ENCODE measurements around the gene CTSK.
"Not testable (repeated sequence)": the region's sequence is repeated elsewhere in the genome, so short reads cannot be mapped to it uniquely, and the experiment has no call there.

The CTSK gene

DNA sequence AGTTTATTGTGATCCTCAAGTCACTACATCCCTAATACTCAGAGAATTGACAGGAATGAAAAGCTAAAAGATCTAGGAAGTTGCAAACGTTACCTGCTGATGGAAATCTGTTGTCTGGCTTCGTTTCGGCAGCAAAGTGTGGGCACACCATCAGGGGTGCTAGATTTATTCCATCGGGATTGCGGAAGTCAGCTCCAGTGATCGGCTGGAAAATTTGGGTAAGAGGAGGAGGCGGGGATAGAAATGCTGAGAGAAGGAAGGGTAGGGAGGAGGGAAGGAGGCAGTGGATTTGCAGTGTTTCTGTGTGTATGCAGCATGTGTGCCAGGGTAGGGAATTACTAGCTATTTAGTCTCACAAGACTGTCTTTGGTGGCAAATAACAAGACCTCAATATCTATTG, at the start of gene CTSK:
Gene CTSK, minus strand, starts transcription at position 140 of the 400 bp plus-strand sequence. CDS start 1,455 bp downstream, outside the sequence.
- H3K27ac Mint-ChIP-seq: peak within 1 kb of the TSS; percentile 37
- H3K4me3 Mint-ChIP-seq: peak within 1 kb of the TSS; percentile 55
- H3K36me3 Mint-ChIP-seq (ENCODE audit: low read depth): peaks cover 10% of the 10 kb centered on the region
- peaks cover 11% of the 10 kb centered on the region for H3K4me1 Mint-ChIP-seq (ENCODE audit: low read depth)
- H3K27me3 Mint-ChIP-seq: no peaks in the 10 kb centered on the region
- no peaks in the 10 kb centered on the region for H3K9me3 Mint-ChIP-seq

DNA sequence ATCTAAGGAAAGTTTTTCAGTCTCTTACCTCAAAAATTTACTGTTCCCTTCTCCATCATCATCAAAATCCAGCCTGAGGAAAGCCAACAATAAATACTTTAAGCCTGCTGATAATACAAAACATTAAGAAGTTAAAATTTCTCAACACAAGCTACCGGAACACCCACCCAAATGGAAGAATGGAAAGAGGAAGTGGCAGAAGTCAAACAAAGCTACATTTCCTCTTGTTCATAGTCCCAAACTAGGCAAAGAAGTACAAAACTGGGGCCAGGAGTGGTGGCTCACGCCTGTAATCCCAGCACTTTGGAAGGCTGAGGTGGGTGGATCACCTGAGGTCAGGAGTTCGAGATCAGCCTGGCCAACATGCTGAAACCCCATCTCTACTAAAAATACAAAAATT, 44.7 kb upstream of the CTSK start:
- H3K9me3 Mint-ChIP-seq, H3K27me3 Mint-ChIP-seq: not testable (repeated sequence)
- peaks cover 16% of the 10 kb centered on the region for H3K4me1 Mint-ChIP-seq (ENCODE audit: low read depth)
- H3K4me3 Mint-ChIP-seq: peak overlapping the region; percentile 14
- H3K27ac Mint-ChIP-seq: peak overlapping the region; percentile 88
- peaks cover 37% of the 10 kb centered on the region for H3K36me3 Mint-ChIP-seq (ENCODE audit: low read depth)

DNA sequence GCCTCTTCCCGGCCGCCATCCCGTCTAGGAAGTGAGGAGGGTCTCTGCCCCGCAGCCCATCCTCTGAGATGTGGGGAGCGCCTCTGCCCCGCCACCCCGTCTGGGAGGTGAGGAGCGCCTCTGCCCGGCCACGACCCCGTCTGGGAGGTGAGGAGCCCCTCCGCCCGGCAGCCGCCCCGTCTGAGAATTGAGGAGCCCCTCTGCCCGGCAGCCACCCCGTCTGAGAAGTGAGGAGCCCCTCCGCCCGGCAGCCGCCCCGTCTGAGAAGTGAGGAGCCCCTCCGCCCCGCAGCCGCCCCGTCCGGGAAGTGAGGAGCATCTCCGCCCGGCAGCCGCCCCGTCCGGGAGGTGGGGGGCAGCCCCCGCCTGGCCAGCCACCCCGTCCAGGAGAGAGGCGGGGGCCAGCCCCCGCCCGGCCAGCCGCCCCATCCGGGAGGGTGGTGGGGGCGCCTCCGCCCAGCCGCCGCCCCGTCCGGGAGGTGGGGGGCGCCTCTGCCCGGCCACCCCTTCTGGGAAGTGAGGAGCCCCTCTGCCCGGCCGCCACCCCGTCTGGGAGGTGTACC, 42.8 kb upstream of the CTSK start:
- H3K9me3 Mint-ChIP-seq, H3K27me3 Mint-ChIP-seq, H3K4me3 Mint-ChIP-seq, H3K27ac Mint-ChIP-seq: not testable (repeated sequence)
- Mint-ChIP-seq H3K36me3 (ENCODE audit: low read depth) (peaks cover 44% of the 10 kb centered on the region), H3K4me1 (ENCODE audit: low read depth) (peaks cover 34% of the 10 kb centered on the region)

DNA sequence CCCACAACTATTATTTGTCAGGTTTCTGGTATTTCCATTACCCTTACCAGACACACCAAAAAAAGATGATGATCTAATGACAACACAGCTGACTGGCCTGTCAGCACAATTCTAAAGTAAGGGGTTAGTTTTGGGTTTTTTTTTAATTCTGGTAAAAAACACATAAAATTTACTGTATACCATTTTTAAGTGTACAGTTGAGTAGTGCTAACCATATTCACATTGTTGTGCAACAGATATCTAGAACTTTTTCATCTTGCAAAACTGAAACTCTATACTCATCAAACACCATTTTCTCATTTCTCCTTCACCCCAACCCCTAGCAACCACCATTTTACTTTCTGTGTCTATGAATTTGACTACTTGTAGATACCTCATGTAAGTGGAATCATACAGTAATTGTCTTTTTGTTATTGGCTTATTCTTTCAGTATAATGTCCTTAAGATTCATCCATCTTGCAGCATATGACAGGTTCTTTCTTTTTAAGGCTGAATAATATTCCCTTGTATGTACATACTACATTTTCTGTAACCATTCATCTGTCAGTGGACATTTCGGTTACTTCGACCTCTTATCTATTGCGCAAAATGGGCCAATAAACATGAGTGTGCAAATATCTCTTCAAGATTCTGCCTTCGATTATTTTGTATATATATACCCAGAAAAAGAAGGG, 38.5 kb upstream of the CTSK start:
- H3K27ac Mint-ChIP-seq: peak overlapping the region; percentile 75
- peaks cover 31% of the 10 kb centered on the region for H3K36me3 Mint-ChIP-seq (ENCODE audit: low read depth)
- H3K4me1 Mint-ChIP-seq (ENCODE audit: low read depth): peaks cover 38% of the 10 kb centered on the region
- no peaks in the 10 kb centered on the region for H3K9me3 Mint-ChIP-seq
- H3K27me3 Mint-ChIP-seq: no peaks in the 10 kb centered on the region
- no peak overlapping the region for H3K4me3 Mint-ChIP-seq

GRCh38 chr1:150843474-150843873, 35.4 kb upstream of the CTSK start:
- Mint-ChIP-seq H3K4me1 (ENCODE audit: low read depth) (peaks cover 55% of the 10 kb centered on the region), H3K36me3 (ENCODE audit: low read depth) (peaks cover 54% of the 10 kb centered on the region), H3K4me3 (no peak overlapping the region), H3K27me3 (no peaks in the 10 kb centered on the region), H3K27ac (no peak overlapping the region), H3K9me3 (no peaks in the 10 kb centered on the region)

DNA sequence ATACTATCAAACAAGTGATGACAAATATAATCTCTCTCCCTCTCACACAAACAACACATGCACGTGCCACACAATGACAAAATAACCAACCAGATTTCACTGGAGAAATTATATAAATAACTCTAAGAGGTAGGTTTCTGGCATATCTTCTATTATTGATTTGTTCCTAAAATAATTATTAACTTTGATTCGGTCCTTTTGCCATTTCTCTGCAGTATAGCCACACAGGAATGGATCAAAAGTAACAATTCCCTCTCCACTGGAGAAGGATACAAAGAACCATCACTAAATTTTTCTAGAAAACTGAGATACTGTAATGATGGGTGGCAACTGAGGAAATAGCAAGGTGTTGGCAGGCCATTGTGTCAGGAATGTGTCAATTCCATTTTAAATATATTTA, 34.9 kb upstream of the CTSK start:
- Mint-ChIP-seq H3K4me3 (no peak overlapping the region), H3K36me3 (ENCODE audit: low read depth) (peaks cover 59% of the 10 kb centered on the region), H3K27me3 (no peaks in the 10 kb centered on the region), H3K4me1 (ENCODE audit: low read depth) (peaks cover 55% of the 10 kb centered on the region), H3K9me3 (no peaks in the 10 kb centered on the region), H3K27ac (peak overlapping the region; percentile 18)

- Mint-ChIP-seq H3K27me3 (no peaks in the 10 kb centered on the region), H3K36me3 (ENCODE audit: low read depth) (peaks cover 60% of the 10 kb centered on the region), H3K27ac (peak overlapping the region; percentile 73), H3K4me1 (ENCODE audit: low read depth) (peaks cover 50% of the 10 kb centered on the region), H3K9me3 (no peaks in the 10 kb centered on the region), H3K4me3 (no peak overlapping the region)
Measured at GRCh38 chr1:150842343-150842742, 34.3 kb upstream of the CTSK start.

- peaks cover 60% of the 10 kb centered on the region for H3K36me3 Mint-ChIP-seq (ENCODE audit: low read depth)
- no peaks in the 10 kb centered on the region for H3K9me3 Mint-ChIP-seq
- peaks cover 43% of the 10 kb centered on the region for H3K4me1 Mint-ChIP-seq (ENCODE audit: low read depth)
- H3K27me3 Mint-ChIP-seq: no peaks in the 10 kb centered on the region
- H3K27ac Mint-ChIP-seq: peak overlapping the region; percentile 73
- H3K4me3 Mint-ChIP-seq: peak overlapping the region; percentile 45
Measured at GRCh38 chr1:150841626-150842025, 33.6 kb upstream of the CTSK start.

DNA sequence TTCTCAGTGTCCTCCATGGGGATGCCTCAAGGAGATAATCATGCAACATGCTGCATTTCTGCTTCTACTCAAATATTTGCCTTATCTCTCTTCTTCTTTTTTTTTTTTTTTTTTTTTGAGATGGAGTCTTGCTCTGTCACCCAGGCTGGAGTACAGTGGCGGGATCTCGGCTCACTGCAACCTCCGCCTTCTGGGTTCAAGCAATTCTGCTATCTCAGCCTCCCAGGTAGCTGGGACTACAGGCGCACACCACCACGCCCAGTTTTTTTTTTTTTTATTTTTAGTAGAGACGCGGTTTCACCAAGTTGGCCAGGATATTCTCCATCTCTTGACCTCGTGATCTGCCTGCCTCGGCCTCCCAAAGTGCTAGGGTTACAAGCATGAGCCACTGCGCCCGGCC, 32.8 kb upstream of the CTSK start:
- not testable (repeated sequence) for H3K9me3 Mint-ChIP-seq, H3K27ac Mint-ChIP-seq, H3K27me3 Mint-ChIP-seq, H3K4me3 Mint-ChIP-seq
- Mint-ChIP-seq H3K4me1 (ENCODE audit: low read depth) (peaks cover 35% of the 10 kb centered on the region), H3K36me3 (ENCODE audit: low read depth) (peaks cover 56% of the 10 kb centered on the region)

DNA sequence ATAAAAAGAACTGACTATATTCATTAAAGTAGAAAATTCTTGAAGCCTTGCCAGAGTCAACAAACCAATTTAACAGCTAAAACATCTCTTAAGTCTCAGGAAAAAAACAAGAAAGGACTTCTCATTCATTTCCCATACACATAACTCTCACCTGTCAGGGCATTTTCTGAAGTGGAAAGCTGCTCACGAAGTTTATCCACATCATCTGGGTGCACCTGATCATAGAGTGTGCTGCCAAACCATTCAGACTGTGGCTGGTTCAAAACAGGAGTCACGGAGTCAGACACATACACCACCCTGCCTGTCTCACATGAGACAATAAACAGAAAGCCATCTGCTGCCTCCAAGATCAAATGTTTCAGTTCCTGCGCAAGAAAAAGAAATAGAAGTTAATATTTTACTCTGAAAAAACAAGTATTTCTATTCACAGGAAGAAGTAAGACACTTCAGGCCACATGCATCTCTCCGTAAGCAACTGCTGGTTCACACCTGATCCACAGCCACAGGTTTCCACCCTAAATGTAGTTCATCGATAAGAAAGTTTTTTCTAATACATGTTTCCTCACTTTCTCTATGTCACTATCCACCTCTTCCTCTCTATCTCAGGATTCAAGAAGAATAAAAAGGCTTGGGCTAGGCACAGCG, 28.2 kb upstream of the CTSK start:
- Mint-ChIP-seq H3K9me3 (no peaks in the 10 kb centered on the region), H3K27ac (no peak overlapping the region), H3K36me3 (ENCODE audit: low read depth) (peaks cover 77% of the 10 kb centered on the region), H3K4me3 (no peak overlapping the region), H3K4me1 (ENCODE audit: low read depth) (peaks cover 14% of the 10 kb centered on the region), H3K27me3 (no peaks in the 10 kb centered on the region)

- not testable (repeated sequence) for H3K27ac Mint-ChIP-seq; H3K4me3 Mint-ChIP-seq; H3K9me3 Mint-ChIP-seq; H3K4me1 Mint-ChIP-seq (ENCODE audit: low read depth); H3K27me3 Mint-ChIP-seq
- peaks cover 77% of the 10 kb centered on the region for H3K36me3 Mint-ChIP-seq (ENCODE audit: low read depth)
Measured at GRCh38 chr1:150833961-150834360, 25.9 kb upstream of the CTSK start.

- no peaks in the 10 kb centered on the region for H3K4me1 Mint-ChIP-seq (ENCODE audit: low read depth)
- no peaks in the 10 kb centered on the region for H3K9me3 Mint-ChIP-seq
- no peaks in the 10 kb centered on the region for H3K27me3 Mint-ChIP-seq
- H3K27ac Mint-ChIP-seq: no peak overlapping the region
- no peak overlapping the region for H3K4me3 Mint-ChIP-seq
- H3K36me3 Mint-ChIP-seq (ENCODE audit: low read depth): peaks cover 77% of the 10 kb centered on the region
Measured at GRCh38 chr1:150832597-150832996, 24.5 kb upstream of the CTSK start.

- peaks cover 69% of the 10 kb centered on the region for H3K36me3 Mint-ChIP-seq (ENCODE audit: low read depth)
- H3K4me1 Mint-ChIP-seq (ENCODE audit: low read depth): no peaks in the 10 kb centered on the region
- H3K27me3 Mint-ChIP-seq: no peaks in the 10 kb centered on the region
- H3K4me3 Mint-ChIP-seq: no peak overlapping the region
- H3K9me3 Mint-ChIP-seq: no peaks in the 10 kb centered on the region
- H3K27ac Mint-ChIP-seq: no peak overlapping the region
Measured at GRCh38 chr1:150829751-150830150, 21.7 kb upstream of the CTSK start.

DNA sequence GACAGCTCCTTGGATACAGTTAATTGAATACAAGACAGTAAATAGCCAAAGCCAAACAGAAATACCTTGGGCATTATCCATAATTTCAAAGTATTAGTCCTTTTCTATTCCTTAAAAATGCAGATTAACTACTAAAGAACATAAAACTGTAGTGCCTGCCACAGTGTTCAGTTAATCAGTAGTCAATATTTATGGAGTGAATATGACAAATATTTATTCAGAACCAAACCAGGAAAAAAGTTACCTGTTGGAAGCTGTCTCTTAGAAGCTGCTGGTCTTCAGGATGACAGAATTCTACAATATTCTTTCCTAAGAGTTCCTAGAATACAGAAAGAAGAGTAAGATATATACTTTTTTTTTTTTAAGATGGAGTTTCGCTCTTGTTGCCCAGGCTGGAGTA, 18.2 kb upstream of the CTSK start:
- Mint-ChIP-seq H3K9me3 (no peaks in the 10 kb centered on the region), H3K27ac (no peak overlapping the region), H3K4me1 (ENCODE audit: low read depth) (peaks cover under 1% of the 10 kb centered on the region), H3K27me3 (no peaks in the 10 kb centered on the region), H3K4me3 (no peak overlapping the region), H3K36me3 (ENCODE audit: low read depth) (peaks cover 54% of the 10 kb centered on the region)

DNA sequence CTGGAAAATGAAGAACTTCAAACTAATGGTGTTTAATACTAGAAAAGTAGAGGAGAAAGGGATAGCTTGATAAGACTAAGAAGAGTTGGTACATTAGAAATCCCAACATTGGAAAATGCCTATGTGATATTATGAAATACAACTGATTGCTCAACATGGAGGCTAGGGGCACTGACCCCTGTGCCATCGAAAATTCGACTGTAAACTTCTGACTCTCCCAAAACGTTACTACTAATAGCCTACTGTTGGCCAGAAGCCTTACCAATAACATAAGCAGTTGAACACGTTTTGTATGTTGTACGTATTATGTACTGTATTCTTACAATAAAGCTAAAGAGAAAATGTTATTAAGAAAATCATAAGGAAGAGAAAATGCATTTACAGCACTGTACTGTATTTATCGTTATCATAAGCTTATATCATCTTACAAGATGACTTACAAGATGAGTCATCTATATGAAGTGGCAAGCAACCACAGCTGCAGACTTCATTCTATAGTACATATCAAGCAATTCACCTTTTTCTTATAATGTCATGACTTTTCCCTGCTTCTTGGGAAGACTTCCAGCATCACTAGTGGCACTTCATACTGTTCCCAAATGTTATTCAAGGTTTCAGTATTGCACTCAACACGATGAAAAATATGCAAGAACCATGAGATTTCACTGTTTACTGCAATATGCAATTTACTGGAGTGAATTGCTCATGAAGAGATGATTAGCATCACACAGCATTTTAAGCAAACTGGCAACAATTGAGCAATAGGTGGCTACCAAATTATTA, 12.9 kb upstream of the CTSK start:
- no peak overlapping the region for H3K27ac Mint-ChIP-seq
- H3K36me3 Mint-ChIP-seq (ENCODE audit: low read depth): peaks cover 41% of the 10 kb centered on the region
- H3K27me3 Mint-ChIP-seq: no peaks in the 10 kb centered on the region

More for the DNA sequence above, 12.9 kb upstream of the CTSK start:
- no peak overlapping the region for H3K4me3 Mint-ChIP-seq
- peaks cover 3% of the 10 kb centered on the region for H3K4me1 Mint-ChIP-seq (ENCODE audit: low read depth)
- no peaks in the 10 kb centered on the region for H3K9me3 Mint-ChIP-seq

Data from stimulated activated naive CD8-positive, alpha-beta T cell treated with anti-CD3 and anti-CD28 coated beads, Interleukin-15, Interleukin-2, amounts not matched to agents 100 ng/mL and 50 ng/mL, for 24 hours (primary cell).